RCC 7860 (cell line): ENCODE measurements around the gene ADAMTS14.

Source experiments
- DNase-seq: peaks from one replicate; pipeline ENCODE4 v3.0.0-alpha.2; 2015; ENCODE audit warnings: low spot score
- FAIRE-seq: peaks from 2 replicates; lab custom pipeline; 2012; peaks lifted over from hg19 to GRCh38; lab: Jason Lieb, UNC

Gene ADAMTS14

GRCh38 chr10:70804421-70804808, 132.1 kb downstream of the ADAMTS14 start:
- DNase-seq, result peak; percentile 7
- FAIRE-seq, result no peak

GRCh38 chr10:70805619-70806215, 133.4 kb downstream of the ADAMTS14 start:
- no peak for FAIRE-seq

GRCh38 chr10:70806841-70807240, 134.5 kb downstream of the ADAMTS14 start:
- FAIRE-seq (no peak), DNase-seq (no peak)

More at GRCh38 chr10:70805619-70806215, 133.4 kb downstream of the ADAMTS14 start:
- no peak for DNase-seq

GRCh38 chr10:70807556-70807955, 135.2 kb downstream of the ADAMTS14 start:
- FAIRE-seq (no peak), DNase-seq (no peak)

- no peak for DNase-seq
- no peak for FAIRE-seq
These were observed 136.8 kb downstream of the ADAMTS14 start for GRCh38 chr10:70809011-70809611.

- DNase-seq (no peak), FAIRE-seq (no peak)
These were observed 137.4 kb downstream of the ADAMTS14 start for GRCh38 chr10:70809726-70810125.

- FAIRE-seq (no peak), DNase-seq (no peak)
These were observed 138.7 kb downstream of the ADAMTS14 start for GRCh38 chr10:70810967-70811366.

- DNase-seq (no peak), FAIRE-seq (no peak)
These were observed 139.6 kb downstream of the ADAMTS14 start for GRCh38 chr10:70811881-70812280.
